Measurements from ENCODE around the gene CDC42BPA.

DNA sequence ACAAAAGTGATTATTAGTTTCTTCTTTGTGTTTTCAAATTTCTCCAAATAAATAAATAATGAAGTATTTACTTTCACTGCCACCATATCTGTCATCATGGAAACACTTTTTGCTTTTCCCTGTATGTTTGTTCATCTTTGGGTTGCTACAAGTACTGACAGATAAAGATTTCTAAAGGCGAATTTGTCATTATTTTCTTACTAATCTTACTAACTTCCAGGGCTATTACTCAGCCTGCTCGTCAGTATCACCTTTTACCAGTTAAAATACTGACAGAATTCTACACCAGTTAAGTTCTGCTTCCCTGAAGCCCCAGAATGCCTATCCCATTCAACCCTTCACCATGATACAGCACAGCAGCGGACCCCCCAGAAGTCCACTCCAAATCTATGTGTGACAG, 106.1 kb downstream of the CDC42BPA start:
- TF ChIP-seq, protein P1, sequence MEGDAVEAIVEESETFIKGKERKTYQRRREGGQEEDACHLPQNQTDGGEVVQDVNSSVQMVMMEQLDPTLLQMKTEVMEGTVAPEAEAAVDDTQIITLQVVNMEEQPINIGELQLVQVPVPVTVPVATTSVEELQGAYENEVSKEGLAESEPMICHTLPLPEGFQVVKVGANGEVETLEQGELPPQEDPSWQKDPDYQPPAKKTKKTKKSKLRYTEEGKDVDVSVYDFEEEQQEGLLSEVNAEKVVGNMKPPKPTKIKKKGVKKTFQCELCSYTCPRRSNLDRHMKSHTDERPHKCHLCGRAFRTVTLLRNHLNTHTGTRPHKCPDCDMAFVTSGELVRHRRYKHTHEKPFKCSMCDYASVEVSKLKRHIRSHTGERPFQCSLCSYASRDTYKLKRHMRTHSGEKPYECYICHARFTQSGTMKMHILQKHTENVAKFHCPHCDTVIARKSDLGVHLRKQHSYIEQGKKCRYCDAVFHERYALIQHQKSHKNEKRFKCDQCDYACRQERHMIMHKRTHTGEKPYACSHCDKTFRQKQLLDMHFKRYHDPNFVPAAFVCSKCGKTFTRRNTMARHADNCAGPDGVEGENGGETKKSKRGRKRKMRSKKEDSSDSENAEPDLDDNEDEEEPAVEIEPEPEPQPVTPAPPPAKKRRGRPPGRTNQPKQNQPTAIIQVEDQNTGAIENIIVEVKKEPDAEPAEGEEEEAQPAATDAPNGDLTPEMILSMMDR (IDR thresholded peaks at IDR 0.05): no peak
- TF ChIP-seq POLR2A (IDR thresholded peaks at IDR 0.05) (no peak), POLR2AphosphoS5 (IDR thresholded peaks at IDR 0.05) (no peak)
